Measurements from ENCODE around the gene SPAG16. TPM values are rescaled to one million over a fixed set of nuclear protein-coding genes. Genes with fewer than 3 reads are reported as not detected.

The SPAG16 gene
- total and polyA plus RNA-seq, 2 donors (not counting 1 experiment from before 2014, with no cell fraction given), result 3.4 to 8.6 TPM

DNA sequence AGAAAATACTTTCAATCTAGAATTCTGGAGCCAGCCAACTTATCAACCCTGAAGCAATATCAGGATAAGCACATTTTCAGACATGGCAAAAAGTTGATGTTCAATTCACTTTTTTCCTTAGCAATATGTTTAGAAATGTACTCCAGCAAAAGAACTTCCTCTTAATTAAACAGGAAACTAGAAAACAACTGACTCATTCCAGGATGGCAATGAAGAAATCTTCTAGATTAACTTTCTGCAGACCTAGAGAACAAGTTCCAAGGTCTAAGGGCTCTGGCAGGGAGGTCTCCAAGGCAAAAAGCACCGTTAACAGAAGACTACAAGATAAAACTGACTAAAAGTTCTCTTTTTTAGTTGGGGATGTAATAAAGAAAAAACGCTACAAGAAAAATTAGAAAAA is 1057.4 kb downstream of the SPAG16 start:
- no peaks in the 10 kb centered on the region for H3K36me3 ChIP-seq (replicated peaks in 1 of 2; ENCODE audit: control extremely low read depth in 1 of 2, control insufficient read depth in 1 of 2, extremely low read depth in 1 of 2, insufficient read depth in 2 of 2, low read length in 1 of 2)
- no peak overlapping the region for H3K9ac ChIP-seq (ENCODE audit: low read length)
- H2AFZ ChIP-seq (ENCODE audit: insufficient read depth, low read depth, low read length, poor library complexity, severe bottlenecking), result no peak overlapping the region
- no peaks in the 10 kb centered on the region for H4K20me1 ChIP-seq (ENCODE audit: control insufficient read depth, insufficient read depth, low read length, poor library complexity, severe bottlenecking)
- Mint-ChIP-seq H3K27me3 (no peaks in the 10 kb centered on the region), H3K4me1 (no peaks in the 10 kb centered on the region), H3K4me3 (no peak overlapping the region), H3K9me3 (ENCODE audit: insufficient read depth) (peaks cover 2% of the 10 kb centered on the region), H3K27ac (no peak overlapping the region)
- H3K9me3 ChIP-seq (ENCODE audit: control extremely low read depth in 1 of 3, control insufficient read depth in 2 of 3, insufficient read depth in 1 of 3, low read length in 2 of 3), result no peaks in the 10 kb centered on the region
- no peaks in the 10 kb centered on the region for H3K79me2 ChIP-seq (ENCODE audit: control insufficient read depth, insufficient read depth, low read length)
- intact Hi-C loops (cut with micrococcal nuclease), result no loop called here
- DNase-seq, result no peak
- no peak overlapping the region for H3K4me2 ChIP-seq (replicated peaks; ENCODE audit: low read depth, low read length, poor library complexity, severe bottlenecking)
- ATAC-seq (ENCODE audit: low read depth), result no peak
- CTCF ChIA-PET, result no interaction called here
- H3K4me3 ChIP-seq (ENCODE audit: control extremely low read depth in 1 of 5, extremely low read depth in 1 of 5, insufficient read depth in 1 of 5, low read depth in 2 of 5, low read length in 4 of 5), result no peak overlapping the region
- POLR2A ChIA-PET, result no interaction called here
- no CpG with 5 or more reads among the region's 2 CpGs for WGBS (ENCODE audit: insufficient coverage)
- no peaks in the 10 kb centered on the region for H3K4me1 ChIP-seq (ENCODE audit: control insufficient read depth in 2 of 2, insufficient read depth in 2 of 2, low read length in 2 of 2)
- H3K27me3 ChIP-seq (replicated peaks in 1 of 4; ENCODE audit: control extremely low read depth in 1 of 4, control insufficient read depth in 3 of 4, insufficient read depth in 4 of 4, low read length in 3 of 4), result no peaks in the 10 kb centered on the region
- TF ChIP-seq CTCF (IDR thresholded peaks at IDR 0.05) (no peak), EZH2 (IDR thresholded peaks at IDR 0.05; ENCODE audit: borderline replicate concordance, insufficient read depth, low read depth, low read length, poor library complexity, severe bottlenecking) (no peak)
- H3K27ac ChIP-seq (ENCODE audit: low read length in 2 of 2), result no peak overlapping the region

- Mint-ChIP-seq H3K27me3 (no peaks in the 10 kb centered on the region), H3K4me3 (no peak overlapping the region), H3K27ac (no peak overlapping the region), H3K4me1 (no peaks in the 10 kb centered on the region), H3K9me3 (ENCODE audit: insufficient read depth) (peaks cover 3% of the 10 kb centered on the region)
- no peak overlapping the region for H3K27ac ChIP-seq (ENCODE audit: low read length in 2 of 2)
- no peaks in the 10 kb centered on the region for H3K4me1 ChIP-seq (ENCODE audit: control insufficient read depth in 2 of 2, insufficient read depth in 2 of 2, low read length in 2 of 2)
- CTCF ChIA-PET, result no interaction called here
- no CpG with 5 or more reads among the region's 1 CpG for WGBS (ENCODE audit: insufficient coverage)
- intact Hi-C loops (cut with micrococcal nuclease), result no loop called here
- no peaks in the 10 kb centered on the region for H3K79me2 ChIP-seq (ENCODE audit: control insufficient read depth, insufficient read depth, low read length)
- ATAC-seq (ENCODE audit: low read depth) (no peak), DNase-seq (no peak)
- no peak overlapping the region for H3K4me2 ChIP-seq (replicated peaks; ENCODE audit: low read depth, low read length, poor library complexity, severe bottlenecking)
- no peaks in the 10 kb centered on the region for H3K36me3 ChIP-seq (replicated peaks in 1 of 2; ENCODE audit: control extremely low read depth in 1 of 2, control insufficient read depth in 1 of 2, extremely low read depth in 1 of 2, insufficient read depth in 2 of 2, low read length in 1 of 2)
- H4K20me1 ChIP-seq (ENCODE audit: control insufficient read depth, insufficient read depth, low read length, poor library complexity, severe bottlenecking), result no peaks in the 10 kb centered on the region
- no peak overlapping the region for H2AFZ ChIP-seq (ENCODE audit: insufficient read depth, low read depth, low read length, poor library complexity, severe bottlenecking)
- peaks cover 0 to 5% (median 2%) of the 10 kb centered on the region in 3 donors for H3K9me3 ChIP-seq (ENCODE audit: control extremely low read depth in 1 of 3, control insufficient read depth in 2 of 3, insufficient read depth in 1 of 3, low read length in 2 of 3)
- POLR2A ChIA-PET, result no interaction called here
- H3K4me3 ChIP-seq (ENCODE audit: control extremely low read depth in 1 of 5, extremely low read depth in 1 of 5, insufficient read depth in 1 of 5, low read depth in 2 of 5, low read length in 4 of 5), result no peak overlapping the region
- no peak overlapping the region for H3K9ac ChIP-seq (ENCODE audit: low read length)
- H3K27me3 ChIP-seq (replicated peaks in 1 of 4; ENCODE audit: control extremely low read depth in 1 of 4, control insufficient read depth in 3 of 4, insufficient read depth in 4 of 4, low read length in 3 of 4), result no peaks in the 10 kb centered on the region
- TF ChIP-seq EZH2 (IDR thresholded peaks at IDR 0.05; ENCODE audit: borderline replicate concordance, insufficient read depth, low read depth, low read length, poor library complexity, severe bottlenecking), result no peak
- no peak for TF ChIP-seq CTCF (IDR thresholded peaks at IDR 0.05)
Observed at GRCh38 chr2:214358506-214358905, 1074.2 kb downstream of the SPAG16 start.

Data from B cell (primary cell).